ACC112 (cell line): Measurements from ENCODE around the gene ZNF282.
A peak's percentile ranks its signal among the peaks of the same experiment; 100 is the strongest.
"Not testable (repeated sequence)": the region's sequence is repeated elsewhere in the genome, so short reads cannot be mapped to it uniquely, and the experiment has no call there.

Experiments used
- H2AFZ ChIP-seq: fragments of 200-600 bp; sonication (generic); one replicate; pipeline ENCODE4 v1.6.0; 2017; ENCODE audit warnings: antibody characterized with exemption, low read length; ENCODE audit not compliant: unreplicated experiment
- H3K27ac ChIP-seq: fragments of 200-600 bp; sonication (generic); 2 replicates; pipeline ENCODE4 v1.5.1; 2014; ENCODE audit warnings: low read depth, mild to moderate bottlenecking, antibody characterized with exemption, low read length, moderate library complexity
- H3K27me3 ChIP-seq: fragments of 200-600 bp; sonication (generic); 2 replicates; pipeline ENCODE4 v1.6.1; 2014; ENCODE audit warnings: mild to moderate bottlenecking, antibody characterized with exemption, low read length, moderate library complexity, mixed read lengths; ENCODE audit not compliant: insufficient read depth
- H3K36me3 ChIP-seq: fragments of 200-600 bp; sonication (generic); 2 replicates; pipeline ENCODE4 v1.6.1; 2016; ENCODE audit warnings: mild to moderate bottlenecking, antibody characterized with exemption, low read length, moderate library complexity, mixed read lengths; ENCODE audit not compliant: insufficient read depth
- H3K4me1 ChIP-seq: fragments of 200-600 bp; sonication (generic); one replicate; pipeline ENCODE4 v1.6.1; 2016; ENCODE audit warnings: low read length, mixed read lengths; ENCODE audit not compliant: insufficient read depth, unreplicated experiment, control insufficient read depth
- H3K4me3 ChIP-seq: fragments of 200-600 bp; sonication (generic); 2 replicates; pipeline ENCODE4 v1.5.1; 2014; ENCODE audit warnings: mild to moderate bottlenecking, low read depth, low read length
- H3K79me2 ChIP-seq: fragments of 200-600 bp; sonication (generic); one replicate; pipeline ENCODE4 v1.6.0; 2016; ENCODE audit warnings: low read length; ENCODE audit not compliant: control insufficient read depth, unreplicated experiment, insufficient read depth

ZNF282 gene

DNA sequence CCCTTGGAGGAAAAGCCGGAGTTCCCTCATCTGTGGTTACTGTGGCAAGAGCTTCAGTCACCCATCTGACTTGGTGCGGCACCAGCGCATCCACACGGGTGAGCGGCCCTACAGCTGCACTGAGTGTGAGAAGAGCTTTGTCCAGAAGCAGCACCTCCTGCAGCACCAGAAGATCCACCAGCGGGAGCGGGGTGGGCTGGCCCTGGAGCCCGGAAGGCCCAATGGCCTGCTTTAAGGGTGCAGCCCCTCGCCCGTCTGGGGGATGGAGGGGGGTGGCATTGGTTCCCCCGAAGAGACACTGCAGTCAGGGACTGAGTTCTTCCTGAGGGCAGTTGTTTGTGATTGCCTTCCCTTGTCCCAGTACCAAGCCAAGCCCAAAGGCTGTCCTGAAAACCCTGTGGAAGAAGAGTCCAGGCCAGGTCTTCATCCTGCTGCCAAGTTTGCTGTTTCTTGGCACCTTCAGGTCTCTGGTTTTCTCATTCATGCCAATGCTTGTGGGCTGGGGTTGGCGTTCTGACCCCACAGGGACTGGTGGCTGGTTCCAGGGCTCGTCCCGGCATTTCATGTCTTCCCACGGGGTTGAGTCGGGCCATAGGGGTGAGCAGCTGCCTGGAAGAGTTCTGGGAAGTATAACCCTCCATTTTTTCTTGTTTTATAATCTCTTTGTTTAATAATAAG, 59.0 kb downstream of the ZNF282 start:
- no peak overlapping the region for H3K4me3 ChIP-seq
- H3K4me1 ChIP-seq, result peaks cover 11% of the 10 kb centered on the region
- H3K79me2 ChIP-seq, result no peaks in the 10 kb centered on the region
- H3K27ac ChIP-seq, result no peak overlapping the region
- no peaks in the 10 kb centered on the region for H3K27me3 ChIP-seq
- no peak overlapping the region for H2AFZ ChIP-seq
- H3K36me3 ChIP-seq, result peaks cover 7% of the 10 kb centered on the region; the same call in 1 of the 2 replicates

DNA sequence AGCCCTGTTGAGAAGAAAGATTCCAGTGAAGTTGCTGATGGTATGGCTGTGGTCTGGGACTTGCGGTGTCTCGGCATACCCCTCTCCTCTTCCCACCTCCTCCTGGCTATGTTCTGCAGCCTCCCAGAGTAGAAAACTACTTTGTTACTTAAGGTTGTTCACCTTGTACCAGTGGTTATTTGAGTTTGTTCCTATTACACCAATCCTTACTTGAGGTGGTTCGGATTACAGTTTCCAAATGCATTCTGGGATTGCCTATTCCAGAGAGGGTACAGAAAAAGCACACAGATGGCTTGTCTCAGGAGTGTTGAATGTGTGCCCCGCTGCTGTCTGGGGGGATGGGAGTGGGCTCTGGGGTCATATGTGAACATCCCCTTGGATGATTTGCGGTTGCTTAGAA, 59.8 kb downstream of the ZNF282 start:
- no peaks in the 10 kb centered on the region for H3K27me3 ChIP-seq
- no peak overlapping the region for H3K27ac ChIP-seq
- no peaks in the 10 kb centered on the region for H3K79me2 ChIP-seq
- H3K4me3 ChIP-seq, result no peak overlapping the region
- H3K4me1 ChIP-seq, result peaks cover 11% of the 10 kb centered on the region
- peaks cover 7% of the 10 kb centered on the region; the same call in 1 of the 2 replicates for H3K36me3 ChIP-seq
- no peak overlapping the region for H2AFZ ChIP-seq

DNA sequence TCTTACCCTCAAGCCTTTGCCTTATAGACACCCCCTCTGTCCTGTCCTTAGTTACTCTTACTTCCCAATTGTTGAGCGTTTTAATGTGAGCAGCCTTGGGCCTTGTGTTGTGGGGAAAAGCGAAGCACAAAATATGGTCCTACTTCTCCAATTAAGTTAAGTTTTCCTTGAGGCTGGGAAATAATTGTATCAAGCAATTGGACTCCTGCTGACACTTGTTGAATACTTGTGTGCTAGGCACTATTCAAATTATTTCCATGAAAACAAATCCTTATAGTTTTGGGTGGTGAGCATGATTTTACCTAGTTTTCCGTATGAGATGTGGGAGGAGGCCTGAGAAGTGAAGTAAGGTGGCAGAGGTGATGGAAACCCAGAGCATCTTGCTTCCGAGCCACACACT, 61.2 kb downstream of the ZNF282 start:
- Histone ChIP-seq H3K4me3 (no peak overlapping the region), H2AFZ (no peak overlapping the region), H3K36me3 (peaks cover 4% of the 10 kb centered on the region; the same call in 1 of the 2 replicates), H3K27ac (no peak overlapping the region), H3K27me3 (no peaks in the 10 kb centered on the region), H3K79me2 (no peaks in the 10 kb centered on the region), H3K4me1 (peaks cover 11% of the 10 kb centered on the region)

DNA sequence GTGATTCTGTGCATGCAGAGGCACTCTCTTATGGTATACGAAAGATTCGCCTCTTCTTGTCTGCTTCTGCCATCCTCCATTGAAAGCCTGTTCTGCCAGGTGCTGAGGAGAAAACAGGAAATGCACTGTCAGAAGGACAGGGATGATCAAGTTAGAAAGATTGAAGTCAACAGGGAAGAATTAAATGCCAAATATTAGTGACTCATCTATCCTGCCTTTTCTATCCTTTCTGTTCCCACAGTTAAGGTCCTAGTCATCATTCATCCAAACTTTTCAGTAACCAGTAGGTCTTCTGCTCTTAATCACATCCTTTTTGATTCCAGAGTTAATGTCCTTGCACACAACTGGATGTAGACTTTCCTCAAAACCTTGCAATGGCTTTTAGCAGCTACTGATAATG, 61.8 kb downstream of the ZNF282 start:
- H3K36me3 ChIP-seq, result peaks cover 4% of the 10 kb centered on the region; the same call in 1 of the 2 replicates

DNA sequence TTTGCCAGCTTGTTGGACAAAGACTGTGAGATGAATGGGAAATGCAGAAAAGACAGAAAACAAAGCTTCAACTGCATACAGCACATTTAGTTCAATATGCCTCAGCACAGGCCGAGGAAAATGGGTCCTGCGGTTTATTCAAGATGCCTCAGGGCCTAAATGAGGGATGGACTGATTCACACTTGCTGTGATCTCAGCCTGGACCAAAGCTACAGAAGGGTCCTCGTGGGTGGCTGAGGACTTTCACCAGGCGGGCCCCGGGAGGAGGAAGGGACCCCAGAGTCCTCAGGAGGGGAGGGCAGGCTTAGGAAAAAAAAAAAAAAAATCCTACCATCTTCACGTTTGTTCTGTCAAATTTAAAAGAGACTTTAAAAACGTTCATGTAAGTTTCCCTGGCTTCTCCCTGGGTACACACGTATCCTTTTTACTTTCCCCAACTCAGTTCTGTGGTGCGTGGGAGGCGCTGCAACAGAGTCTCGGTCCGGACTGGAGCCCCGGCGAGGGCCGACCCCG, 66.0 kb downstream of the ZNF282 start:
- peaks cover 18% of the 10 kb centered on the region for H3K4me1 ChIP-seq
- H3K79me2 ChIP-seq, result peaks cover 28% of the 10 kb centered on the region
- H3K36me3 ChIP-seq, result no peaks in the 10 kb centered on the region; the same call in 1 of the 2 replicates
- H3K27ac ChIP-seq, result peak overlapping the region; percentile 96
- no peaks in the 10 kb centered on the region for H3K27me3 ChIP-seq
- H3K4me3 ChIP-seq, result peak overlapping the region; percentile 100
- peak overlapping the region; percentile 70 for H2AFZ ChIP-seq

More for the DNA sequence above, 61.8 kb downstream of the ZNF282 start:
- no peak overlapping the region for H3K4me3 ChIP-seq
- no peaks in the 10 kb centered on the region for H3K27me3 ChIP-seq
- peaks cover 11% of the 10 kb centered on the region for H3K4me1 ChIP-seq
- H3K79me2 ChIP-seq, result no peaks in the 10 kb centered on the region
- no peak overlapping the region for H2AFZ ChIP-seq
- no peak overlapping the region for H3K27ac ChIP-seq

DNA sequence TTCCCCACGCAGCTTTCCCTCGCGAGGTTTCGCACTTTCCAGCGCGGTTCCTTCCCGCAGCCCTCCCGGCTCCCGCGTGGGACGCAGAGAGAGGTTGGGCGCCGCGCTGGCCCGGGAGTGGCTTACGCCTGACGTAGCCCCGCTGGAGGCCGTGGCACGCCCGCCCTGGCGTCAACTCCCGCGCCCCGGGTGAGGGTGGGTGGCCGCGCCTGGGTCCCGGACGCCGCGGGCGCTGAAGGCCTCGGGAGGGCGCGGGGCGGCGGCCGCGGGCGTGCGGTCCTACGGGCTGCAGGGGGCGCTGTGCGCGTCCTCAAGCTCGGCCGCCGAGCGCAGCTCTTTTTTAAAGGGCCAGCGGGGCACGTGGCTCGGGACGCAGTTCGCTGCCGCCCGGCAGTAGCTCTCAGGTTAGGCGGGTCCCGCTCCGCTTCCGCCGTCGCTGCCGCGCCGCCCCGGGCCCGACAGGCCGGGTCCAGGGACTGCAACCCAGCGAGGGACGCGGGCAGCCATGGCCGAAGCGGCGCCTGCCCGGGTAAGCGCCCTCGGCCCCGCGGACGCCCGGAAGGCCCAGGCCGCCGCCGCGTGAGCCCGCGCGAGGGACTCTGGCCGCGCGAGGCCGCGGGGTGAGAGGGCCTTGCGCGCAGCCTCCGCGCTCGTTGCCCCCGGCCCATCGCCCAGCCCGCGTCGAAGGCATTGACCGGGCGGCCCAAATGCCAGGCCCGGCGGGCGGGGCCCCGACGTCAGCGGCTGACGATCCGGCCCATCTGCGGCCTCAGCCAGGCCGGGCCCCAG, 66.7 kb downstream of the ZNF282 start, which contains the start of gene ZNF783:
Gene ZNF783 (plus strand): TSS at position 368 of the 789 bp plus-strand sequence. CDS start 138 bp downstream, at position 506.
- Histone ChIP-seq H3K36me3 (peaks cover 3% of the 10 kb centered on the region), H3K4me1 (peaks cover 16% of the 10 kb centered on the region), H3K4me3 (peak within 1 kb of the TSS; percentile 100), H3K27me3 (no peaks in the 10 kb centered on the region), H3K27ac (peak within 1 kb of the TSS; percentile 96), H2AFZ (peak within 1 kb of the TSS; percentile 98), H3K79me2 (peaks cover 28% of the 10 kb centered on the region)

DNA sequence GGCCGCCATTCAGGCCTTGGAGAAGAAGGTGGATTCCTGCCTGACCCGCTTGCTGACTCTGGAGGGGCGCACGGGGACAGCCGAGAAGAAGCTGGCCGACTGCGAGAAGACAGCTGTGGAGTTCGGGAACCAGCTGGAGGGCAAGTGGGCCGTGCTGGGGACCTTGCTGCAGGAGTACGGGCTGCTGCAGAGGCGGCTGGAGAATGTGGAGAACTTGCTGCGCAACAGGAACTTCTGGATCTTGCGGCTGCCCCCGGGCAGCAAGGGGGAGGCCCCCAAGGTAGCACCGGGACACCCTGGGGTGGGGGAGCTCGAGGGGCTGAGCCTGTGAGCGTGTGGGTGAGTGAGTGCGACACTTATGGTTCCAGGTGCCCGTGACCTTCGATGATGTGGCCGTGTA, 71.1 kb downstream of the ZNF282 start:
- H3K36me3 ChIP-seq, result peaks cover 22% of the 10 kb centered on the region
- H2AFZ ChIP-seq, result no peak overlapping the region
- no peak overlapping the region for H3K4me3 ChIP-seq
- peaks cover 34% of the 10 kb centered on the region for H3K79me2 ChIP-seq
- no peak overlapping the region for H3K27ac ChIP-seq
- no peaks in the 10 kb centered on the region for H3K27me3 ChIP-seq
- H3K4me1 ChIP-seq, result peaks cover 7% of the 10 kb centered on the region

DNA sequence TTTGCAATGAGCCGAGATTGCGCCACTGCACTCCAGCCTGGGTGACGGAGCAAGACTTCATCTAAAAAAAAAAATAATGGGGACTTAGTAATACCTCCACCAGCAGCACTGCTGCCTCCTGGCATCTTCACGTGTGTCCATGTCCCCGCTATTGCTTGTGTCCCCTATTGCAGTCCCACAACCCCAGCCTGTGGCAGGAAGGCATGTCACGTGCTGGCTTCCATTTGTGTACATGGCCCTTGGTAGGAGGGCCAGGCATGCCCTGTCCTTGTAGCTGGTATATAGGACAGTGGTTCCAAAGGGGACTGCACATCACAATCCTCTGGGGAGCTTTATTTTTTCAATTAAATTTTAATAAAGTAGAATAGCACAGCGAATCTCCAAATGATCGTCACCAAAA, 72.4 kb downstream of the ZNF282 start:
- Histone ChIP-seq H2AFZ (no peak overlapping the region), H3K27me3 (no peaks in the 10 kb centered on the region), H3K36me3 (peaks cover 22% of the 10 kb centered on the region), H3K27ac (no peak overlapping the region), H3K4me3 (no peak overlapping the region), H3K4me1 (peaks cover 7% of the 10 kb centered on the region), H3K79me2 (peaks cover 34% of the 10 kb centered on the region)

DNA sequence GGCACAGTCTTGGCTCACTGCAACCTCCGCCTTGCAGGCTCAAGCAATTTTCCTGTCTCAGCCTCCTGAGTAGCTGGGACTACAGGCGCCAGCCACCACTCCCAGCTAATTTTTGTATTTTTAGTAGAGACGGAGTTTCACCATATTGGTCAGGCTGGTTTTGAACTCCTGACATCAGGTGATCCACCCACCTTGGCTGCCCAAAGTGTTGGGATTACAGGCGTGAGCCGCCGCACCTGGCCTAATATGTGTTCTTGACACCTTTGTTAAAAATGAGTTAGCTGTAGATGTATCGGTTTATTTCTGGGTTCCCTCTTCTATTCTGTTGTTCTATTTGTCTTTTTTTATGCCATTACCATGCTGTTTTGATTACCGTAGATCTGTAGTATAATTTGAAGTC, 79.1 kb downstream of the ZNF282 start:
- Histone ChIP-seq H3K36me3 (peaks cover 27% of the 10 kb centered on the region), H3K79me2 (peaks cover 14% of the 10 kb centered on the region)
- not testable (repeated sequence) for H2AFZ ChIP-seq, H3K27ac ChIP-seq, H3K4me3 ChIP-seq, H3K27me3 ChIP-seq, H3K4me1 ChIP-seq
